Neuronal stem cell (in vitro differentiated cells): Measurements from ENCODE around the gene MMP12.
A peak's percentile ranks its signal among the peaks of the same experiment; 100 is the strongest.

Experiments
- DNase-seq: peaks from one replicate; pipeline ENCODE4 v3.0.0-alpha.2; 2013; ENCODE audit warnings: low spot score
- H2AFZ ChIP-seq: one replicate; pipeline ENCODE4 v1.6.1; 2013; ENCODE audit warnings: mild to moderate bottlenecking, low read length, inconsistent platforms
- H2AK5ac ChIP-seq: 2 replicates; pipeline ENCODE4 v1.6.1; 2013; ENCODE audit warnings: low read depth, mild to moderate bottlenecking, inconsistent platforms, low read length, moderate library complexity, mixed read lengths
- H2BK120ac ChIP-seq: 2 replicates; pipeline ENCODE4 v1.6.1; 2013; ENCODE audit warnings: low read depth, mild to moderate bottlenecking, inconsistent platforms, low read length, moderate library complexity, mixed read lengths
- H2BK12ac ChIP-seq: one replicate; pipeline ENCODE4 v1.6.1; 2013; ENCODE audit warnings: low read length, inconsistent platforms
- H2BK15ac ChIP-seq: 2 replicates; pipeline ENCODE4 v1.6.1; 2013; ENCODE audit warnings: mild to moderate bottlenecking, low read length, inconsistent platforms, mixed read lengths
- H2BK5ac ChIP-seq: one replicate; pipeline ENCODE4 v1.6.1; 2013; ENCODE audit warnings: inconsistent platforms, mild to moderate bottlenecking, low read length, moderate library complexity
- H3K14ac ChIP-seq: one replicate; pipeline ENCODE4 v1.6.1; 2013; ENCODE audit warnings: low read length, inconsistent platforms
- H3K18ac ChIP-seq: 2 replicates; pipeline ENCODE4 v1.6.1; 2013; ENCODE audit warnings: low read length, inconsistent platforms
- H3K23ac ChIP-seq: 2 replicates; pipeline ENCODE4 v1.6.1; 2013; ENCODE audit warnings: low read depth, mild to moderate bottlenecking, mixed read lengths, low read length, inconsistent platforms; ENCODE audit not compliant: poor library complexity
- H3K27ac ChIP-seq: replicated peaks from 3 replicates; pipeline ENCODE4 v1.5.1; 2013; ENCODE audit warnings: low read length, inconsistent platforms
- H3K27me3 ChIP-seq, 3 experiments: 2 replicates each; pipeline ENCODE4 v1.6.1; 2013; ENCODE audit warnings: low read length in 3 of 3, mild to moderate bottlenecking in 2 of 3, inconsistent platforms in 1 of 3, low read depth in 1 of 3, mixed read lengths in 1 of 3, moderate library complexity in 1 of 3; ENCODE audit not compliant: control insufficient read depth in 3 of 3, insufficient read depth in 3 of 3
- H3K36me3 ChIP-seq, 2 donors: replicated peaks in 1 of 2; 2 replicates each; pipeline ENCODE4 v1.6.1; 2013; ENCODE audit warnings: low read length in 2 of 2; ENCODE audit not compliant: control insufficient read depth in 2 of 2, insufficient read depth in 2 of 2
- H3K4ac ChIP-seq: 2 replicates; pipeline ENCODE4 v1.6.1; 2013; ENCODE audit warnings: inconsistent platforms, mild to moderate bottlenecking, low read length, moderate library complexity
- H3K4me1 ChIP-seq, 2 donors: 1 replicate in 1 of 2; 2 replicates in 1 of 2; pipeline ENCODE4 v1.6.1; 2013; ENCODE audit warnings: low read length in 2 of 2, low read depth in 1 of 2; ENCODE audit not compliant: control insufficient read depth in 2 of 2, insufficient read depth in 1 of 2
- H3K4me2 ChIP-seq: one replicate; pipeline ENCODE4 v1.6.1; 2013; ENCODE audit warnings: mild to moderate bottlenecking, low read length, inconsistent platforms; ENCODE audit not compliant: insufficient read depth, poor library complexity, severe bottlenecking
- H3K4me3 ChIP-seq, 2 donors: 2 replicates each; pipeline ENCODE4 v1.5.1; 2013; ENCODE audit warnings: low read length in 2 of 2, mild to moderate bottlenecking in 2 of 2, inconsistent platforms in 1 of 2, moderate library complexity in 1 of 2
- H3K79me1 ChIP-seq: one replicate; pipeline ENCODE4 v1.6.1; 2013; ENCODE audit warnings: low read depth, mild to moderate bottlenecking, inconsistent platforms, low read length, moderate library complexity
- H3K9ac ChIP-seq: one replicate; pipeline ENCODE4 v1.6.1; 2013; ENCODE audit warnings: mild to moderate bottlenecking, low read depth, low read length, inconsistent platforms; ENCODE audit not compliant: poor library complexity
- H3K9me3 ChIP-seq, 2 donors: replicated peaks in 1 of 2; 2 replicates each; pipeline versions ENCODE3 to v1.6.1; 2013; ENCODE audit warnings: low read length in 2 of 2, mild to moderate bottlenecking in 2 of 2, inconsistent platforms in 1 of 2, low read depth in 1 of 2, mixed read lengths in 1 of 2, moderate library complexity in 1 of 2; ENCODE audit not compliant: control insufficient read depth in 2 of 2, insufficient read depth in 1 of 2
- H4K8ac ChIP-seq: one replicate; pipeline ENCODE4 v1.6.1; 2013; ENCODE audit warnings: low read depth, mild to moderate bottlenecking, inconsistent platforms, low read length, moderate library complexity
- H4K91ac ChIP-seq: one replicate; pipeline ENCODE4 v1.6.1; 2013; ENCODE audit warnings: low read length, low read depth, mild to moderate bottlenecking, inconsistent platforms; ENCODE audit not compliant: poor library complexity
- WGBS, 2 donors: extraction: QIAGEN DNeasy Blood & Tissue Kit; methylation state at CpG; one replicate each; pipeline ENCODE4 v1.1.7; 2013; ENCODE audit warnings: missing lambda C conversion rate in 2 of 2, mixed read lengths in 1 of 2; ENCODE audit not compliant: insufficient read length in 2 of 2, insufficient replicate concordance in 1 of 2; ENCODE audit errors: extremely low coverage in 2 of 2; 5-methylcytosine and 5-hydroxymethylcytosine counted together

The MMP12 gene

DNA sequence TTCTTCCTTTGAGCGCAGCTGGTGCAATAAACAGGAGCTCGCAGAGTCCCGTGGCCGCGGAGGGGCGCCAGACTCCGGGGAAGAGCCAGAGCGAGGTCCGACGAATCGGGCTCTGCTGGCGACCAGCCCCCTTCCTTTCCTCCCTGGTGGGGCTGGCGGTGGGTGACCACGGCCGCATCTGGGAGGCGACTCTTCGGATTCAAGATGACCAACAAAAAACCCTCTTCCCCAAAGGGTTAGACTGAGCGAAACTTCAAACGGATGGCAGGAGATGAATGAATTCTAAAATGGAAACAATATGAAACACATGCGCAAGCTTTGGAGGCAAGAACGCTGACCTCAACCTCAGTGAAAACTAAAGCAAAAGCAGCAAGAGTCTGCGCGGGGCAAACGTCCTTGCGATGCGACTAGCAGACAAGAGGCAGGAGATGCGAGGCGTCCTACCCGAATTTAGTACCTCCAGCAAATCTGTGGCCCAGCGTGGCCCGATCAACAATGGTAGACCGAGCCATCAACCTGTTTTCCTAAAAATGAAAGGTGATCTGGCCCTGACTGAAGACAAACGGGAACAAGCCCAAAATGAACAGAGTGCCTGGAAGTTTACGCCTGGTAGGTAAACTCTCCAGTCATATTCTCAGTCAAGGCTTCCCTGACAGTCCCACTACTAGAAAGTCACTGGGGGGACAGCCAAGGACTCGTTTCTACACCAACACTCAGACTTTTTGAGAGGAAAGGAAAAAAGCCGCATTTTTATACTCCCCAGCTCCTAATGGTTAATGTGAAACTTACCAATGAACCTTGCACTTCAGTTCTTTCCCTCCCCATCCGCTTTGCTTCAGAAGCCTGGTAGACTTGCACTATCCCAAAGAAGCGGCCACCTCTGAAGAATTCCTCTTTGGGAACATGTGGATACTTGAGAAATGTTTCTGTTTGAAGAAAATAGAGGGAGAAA lies 43.0 kb downstream of the MMP12 start:
- H3K9me3 ChIP-seq, result no peaks in the 10 kb centered on the region
- no peaks in the 10 kb centered on the region for H3K36me3 ChIP-seq
- H2BK12ac ChIP-seq, result no peak overlapping the region
- no peak overlapping the region for H2BK15ac ChIP-seq
- H2AK5ac ChIP-seq, result no peak overlapping the region
- no peak overlapping the region for H3K4ac ChIP-seq
- no peak overlapping the region for H3K14ac ChIP-seq
- H3K27me3 ChIP-seq, result no peaks in the 10 kb centered on the region
- H3K9ac ChIP-seq, result no peak overlapping the region
- no peak overlapping the region for H3K4me2 ChIP-seq
- no CpG with 5 or more reads among the region's 38 CpGs for WGBS, 2 donors
- H2AFZ ChIP-seq, result no peak overlapping the region
- H2BK120ac ChIP-seq, result no peak overlapping the region
- no peak overlapping the region for H4K91ac ChIP-seq
- no peak overlapping the region for H3K18ac ChIP-seq
- H3K4me3 ChIP-seq, result no peak overlapping the region
- no peak overlapping the region for H3K23ac ChIP-seq
- H2BK5ac ChIP-seq, result no peak overlapping the region
- H3K27ac ChIP-seq, result no peak overlapping the region
- DNase-seq, result no peak
- no peak overlapping the region for H4K8ac ChIP-seq
- no peaks in the 10 kb centered on the region for H3K79me1 ChIP-seq
- H3K4me1 ChIP-seq, result peaks cover 0 to 3% of the 10 kb centered on the region in 2 donors

DNA sequence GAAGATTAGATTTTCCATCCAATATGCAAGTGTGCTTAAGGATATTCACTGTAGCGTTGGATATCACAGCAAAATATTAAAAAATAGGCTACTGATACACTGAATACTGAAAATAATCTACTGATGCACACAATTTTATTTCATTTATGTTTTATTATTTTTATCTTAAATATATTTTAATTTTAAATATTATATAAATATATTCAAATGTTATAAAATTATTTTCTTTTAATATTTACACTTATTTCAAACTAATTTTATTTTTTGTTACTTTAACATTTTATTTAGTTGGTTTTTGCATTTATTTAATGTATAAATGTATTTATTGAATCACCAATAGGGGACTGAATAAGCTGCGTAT lies 43.7 kb downstream of the MMP12 start:
- Histone ChIP-seq H4K8ac (no peak overlapping the region), H3K4me2 (no peak overlapping the region), H3K4me1 (no peaks in the 10 kb centered on the region), H3K27ac (no peak overlapping the region), H3K9me3 (no peaks in the 10 kb centered on the region), H3K79me1 (no peaks in the 10 kb centered on the region), H3K4me3 (no peak overlapping the region), H3K23ac (no peak overlapping the region), H2AFZ (no peak overlapping the region), H2BK15ac (no peak overlapping the region), H2BK120ac (no peak overlapping the region), H3K14ac (no peak overlapping the region), H2AK5ac (no peak overlapping the region), H2BK12ac (no peak overlapping the region), H4K91ac (no peak overlapping the region), H3K36me3 (no peaks in the 10 kb centered on the region), H3K4ac (no peak overlapping the region), H3K18ac (no peak overlapping the region), H2BK5ac (no peak overlapping the region), H3K27me3 (no peaks in the 10 kb centered on the region), H3K9ac (no peak overlapping the region)
- DNase-seq, result no peak
- WGBS, 2 donors, result no CpG with 5 or more reads among the region's 2 CpGs

DNA sequence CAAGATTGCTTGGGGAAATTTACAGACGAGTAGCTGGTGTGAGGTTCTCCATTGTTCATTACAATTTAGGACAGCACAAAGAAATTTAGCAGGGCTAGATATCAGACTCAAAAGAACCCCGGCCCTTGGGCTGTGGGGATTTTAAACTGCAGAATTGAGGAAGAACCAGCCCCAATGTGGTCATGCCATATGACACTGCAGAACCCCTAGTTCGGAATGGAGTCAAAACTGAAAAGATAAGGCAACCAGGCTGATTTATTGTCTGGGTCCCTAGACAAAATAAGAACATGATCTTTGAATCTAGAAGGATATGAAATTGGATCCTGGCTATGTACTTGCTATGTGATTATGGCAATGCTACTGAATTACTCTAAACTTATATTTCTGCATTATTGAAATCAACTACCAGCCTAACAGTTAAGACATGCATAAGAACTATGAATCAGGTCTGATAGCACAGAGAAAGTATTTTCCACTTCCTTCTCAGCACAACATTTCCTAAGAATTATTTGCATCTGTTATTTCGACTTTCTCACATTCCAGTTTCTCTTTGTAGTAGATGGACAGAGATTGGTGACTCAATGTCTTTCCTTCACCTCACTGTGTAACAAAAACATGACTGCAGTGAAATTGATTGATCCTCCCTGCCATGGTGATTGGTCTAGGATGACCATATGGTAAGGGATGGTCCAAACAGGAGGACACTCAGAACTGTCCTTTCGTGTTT lies 44.6 kb downstream of the MMP12 start:
- no peak overlapping the region for H3K9ac ChIP-seq
- no peak overlapping the region for H3K14ac ChIP-seq
- H3K4me2 ChIP-seq, result no peak overlapping the region
- DNase-seq, result no peak
- WGBS, 2 donors, result no CpG with 5 or more reads among the region's 5 CpGs
- H4K8ac ChIP-seq, result no peak overlapping the region
- no peak overlapping the region for H3K4ac ChIP-seq
- no peak overlapping the region for H2BK120ac ChIP-seq
- H2AFZ ChIP-seq, result peak overlapping the region; percentile 6
- no peak overlapping the region for H2BK5ac ChIP-seq
- no peaks in the 10 kb centered on the region for H3K79me1 ChIP-seq
- no peaks in the 10 kb centered on the region for H3K27me3 ChIP-seq
- H3K4me1 ChIP-seq, result no peaks in the 10 kb centered on the region
- no peak overlapping the region for H2BK15ac ChIP-seq
- no peak overlapping the region for H3K23ac ChIP-seq
- no peak overlapping the region for H2BK12ac ChIP-seq
- no peak overlapping the region for H2AK5ac ChIP-seq
- no peaks in the 10 kb centered on the region for H3K36me3 ChIP-seq
- no peak overlapping the region for H3K27ac ChIP-seq
- H3K4me3 ChIP-seq, result no peak overlapping the region
- H4K91ac ChIP-seq, result no peak overlapping the region
- H3K18ac ChIP-seq, result no peak overlapping the region
- no peaks in the 10 kb centered on the region for H3K9me3 ChIP-seq

DNA sequence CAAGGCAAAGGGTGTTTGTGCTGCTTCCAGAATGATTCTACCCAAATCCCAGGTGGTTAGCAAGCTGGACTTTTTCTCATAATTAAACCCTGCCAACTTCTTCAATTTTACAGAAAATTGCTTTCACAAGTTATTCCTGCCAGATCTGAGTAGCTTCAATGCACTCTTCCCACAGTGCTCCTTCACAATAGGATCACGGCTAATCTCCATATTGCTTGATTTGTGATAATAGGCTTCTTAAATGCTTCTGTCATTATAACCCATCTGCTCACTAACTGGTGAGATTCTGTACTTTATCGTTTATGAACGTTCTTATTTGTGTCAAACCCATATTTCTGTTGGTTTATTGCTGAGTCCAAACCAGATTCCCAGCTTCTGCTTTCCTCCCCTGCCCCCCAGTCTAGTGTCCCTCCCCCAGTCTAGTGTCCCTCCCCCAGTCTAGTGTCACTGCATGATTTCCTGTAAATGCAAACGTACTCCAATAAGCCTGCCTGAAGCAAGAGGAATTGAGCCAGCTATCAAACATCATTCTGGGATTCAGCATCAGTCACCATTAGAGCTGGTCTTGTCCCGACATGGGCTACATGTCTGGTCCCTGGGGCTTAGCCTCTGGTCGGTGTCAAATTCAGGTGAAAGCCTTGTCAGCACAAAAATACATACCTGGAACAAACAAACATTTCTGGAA lies 45.3 kb downstream of the MMP12 start:
- no peaks in the 10 kb centered on the region for H3K4me1 ChIP-seq
- DNase-seq, result no peak
- H3K14ac ChIP-seq, result no peak overlapping the region

More for the DNA sequence above, 45.3 kb downstream of the MMP12 start:
- Histone ChIP-seq H2BK5ac (no peak overlapping the region), H3K9ac (no peak overlapping the region), H3K79me1 (no peaks in the 10 kb centered on the region), H3K4me3 (no peak overlapping the region), H2AK5ac (no peak overlapping the region), H3K18ac (no peak overlapping the region), H3K9me3 (no peaks in the 10 kb centered on the region), H3K23ac (no peak overlapping the region), H3K36me3 (no peaks in the 10 kb centered on the region), H3K27ac (no peak overlapping the region), H3K27me3 (no peaks in the 10 kb centered on the region), H2BK12ac (no peak overlapping the region), H3K4me2 (no peak overlapping the region), H3K4ac (no peak overlapping the region), H4K91ac (no peak overlapping the region), H4K8ac (no peak overlapping the region), H2BK120ac (no peak overlapping the region), H2BK15ac (no peak overlapping the region), H2AFZ (peak overlapping the region; percentile 6)
- no CpG with 5 or more reads among the region's 6 CpGs for WGBS, 2 donors
